Mucosa of descending colon (tissue), 3 donors: ENCODE results near the gene AKT3. TPM values are rescaled to one million over a fixed set of nuclear protein-coding genes. Genes with fewer than 3 reads are reported as not detected.

Experiments
- ATAC-seq: fragments of 200-7000 bp; cut with Tn5 transposase; one replicate; pipeline ENCODE4 v1.9.1; 2020; ENCODE audit warnings: mild to moderate bottlenecking, moderate library complexity
- DNase-seq, 3 donors: peaks; one replicate each; pipeline ENCODE4 v3.0.0-alpha.2; 2020
- H3K36me3 ChIP-seq: fragments of 200-600 bp; one replicate; pipeline ENCODE4 v1.8.0; 2021; ENCODE audit warnings: low read depth, mild to moderate bottlenecking
- H3K4me1 ChIP-seq: fragments of 200-600 bp; one replicate; pipeline ENCODE4 v1.8.0; 2021; ENCODE audit warnings: low read depth, mild to moderate bottlenecking
- H3K4me3 ChIP-seq: fragments of 200-600 bp; one replicate; pipeline ENCODE4 v1.8.0; 2021; ENCODE audit warnings: mild to moderate bottlenecking
- H3K9me3 ChIP-seq: fragments of 200-600 bp; one replicate; pipeline ENCODE4 v1.8.0; 2021; ENCODE audit warnings: mild to moderate bottlenecking
- CTCF ChIP-seq: fragments of 200-600 bp; IDR thresholded peaks from one replicate; pipeline ENCODE4 v1.8.0; 2022; ENCODE audit warnings: antibody characterized with exemption, mild to moderate bottlenecking
- intact Hi-C, 2 donors: fragments of 100-400 bp; cut with DNase I in 1 of 2; cut with micrococcal nuclease in 1 of 2; formaldehyde crosslinking; loops; one replicate each; pipeline versions ENCODE4 v1.11.0 to v1.11.1; 2022; cut with DNase I, micrococcal nuclease
- total RNA-seq, 3 donors: library from RNA; stranded (reverse); fragmentation: NEBNext Ultra II Directional in 2 of 3; extraction: Animal tissue kit (Norgen Biotek cat#: 25700) in 2 of 3; gene quantifications; one replicate each; pipeline versions ENCODE4 v1.2.1 to v1.2.4, GENCODE V29; 2021 to 2023
- donor health status: DM: no; HTN: no; CAD: no; lungs with moderate emphysema.
- donor health status: DM: no; HTN: no; CAD: no.
- donor health status: DM: no; HTN: yes; CAD: no.

AKT3 gene
- total RNA-seq, 3 donors from 2014 or later = 8.2 to 119 (median 12.6) TPM

GRCh38 chr1:243562473-243562872 lies 287.6 kb downstream of the AKT3 start:
- Histone ChIP-seq H3K9me3 (no peaks in the 10 kb centered on the region), H3K36me3 (no peaks in the 10 kb centered on the region), H3K4me1 (no peaks in the 10 kb centered on the region), H3K4me3 (no peak overlapping the region)
- intact Hi-C loops = no loop called here
- ATAC-seq = no peak
- no peak for DNase-seq
- no peak for TF ChIP-seq CTCF

GRCh38 chr1:243561588-243562319 lies 288.3 kb downstream of the AKT3 start:
- H3K9me3 ChIP-seq = no peaks in the 10 kb centered on the region
- intact Hi-C loops = no loop called here
- no peaks in the 10 kb centered on the region for H3K36me3 ChIP-seq

GRCh38 chr1:243559575-243560162 lies 290.4 kb downstream of the AKT3 start:
- H3K36me3 ChIP-seq = no peaks in the 10 kb centered on the region
- no peak for TF ChIP-seq CTCF
- no peak for DNase-seq
- H3K9me3 ChIP-seq = no peaks in the 10 kb centered on the region
- no peak overlapping the region for H3K4me3 ChIP-seq
- intact Hi-C loops = no loop called here
- no peaks in the 10 kb centered on the region for H3K4me1 ChIP-seq
- no peak for ATAC-seq

More at GRCh38 chr1:243561588-243562319, 288.3 kb downstream of the AKT3 start:
- Histone ChIP-seq H3K4me1 (no peaks in the 10 kb centered on the region), H3K4me3 (no peak overlapping the region)
- TF ChIP-seq CTCF = no peak
- DNase-seq = no peak
- no peak for ATAC-seq

- intact Hi-C loops = no loop called here
- ATAC-seq = no peak
Observed at GRCh38 chr1:243558576-243558975, 291.5 kb downstream of the AKT3 start.

GRCh38 chr1:243557866-243558265 lies 292.2 kb downstream of the AKT3 start:
- DNase-seq (no peak), ATAC-seq (no peak)
- no peaks in the 10 kb centered on the region for H3K9me3 ChIP-seq
- intact Hi-C loops = no loop called here
- no peaks in the 10 kb centered on the region for H3K36me3 ChIP-seq
- no peak overlapping the region for H3K4me3 ChIP-seq
- TF ChIP-seq CTCF = no peak
- H3K4me1 ChIP-seq = no peaks in the 10 kb centered on the region

More at GRCh38 chr1:243558576-243558975, 291.5 kb downstream of the AKT3 start:
- no peak for TF ChIP-seq CTCF
- no peak for DNase-seq
- Histone ChIP-seq H3K4me1 (no peaks in the 10 kb centered on the region), H3K4me3 (no peak overlapping the region), H3K36me3 (no peaks in the 10 kb centered on the region), H3K9me3 (no peaks in the 10 kb centered on the region)
